KOPT-K1 (cell line): ENCODE data around the gene PTPRG.

Source experiments
- H3K27ac ChIP-seq: fragments of 200-600 bp; sonication (generic); 2 replicates; pipeline ENCODE4 v1.5.1; 2016; ENCODE audit warnings: antibody characterized with exemption, mild to moderate bottlenecking, low read depth, low read length; ENCODE audit not compliant: poor library complexity, severe bottlenecking
- H3K36me3 ChIP-seq: fragments of 200-600 bp; sonication (generic); 2 replicates; pipeline ENCODE4 v1.5.1; 2017; ENCODE audit warnings: antibody characterized with exemption, mild to moderate bottlenecking, low read length, moderate library complexity; ENCODE audit not compliant: insufficient read depth
- H3K9me3 ChIP-seq: fragments of 200-600 bp; sonication (generic); 2 replicates; pipeline ENCODE4 v1.5.1; 2017; ENCODE audit warnings: antibody characterized with exemption, low read length, mild to moderate bottlenecking; ENCODE audit not compliant: insufficient read depth, poor library complexity, severe bottlenecking

Gene PTPRG

GRCh38 chr3:61926923-61927322, 365.6 kb downstream of the PTPRG start:
- no peak overlapping the region for H3K27ac ChIP-seq
- H3K9me3 ChIP-seq = no peaks in the 10 kb centered on the region
- no peaks in the 10 kb centered on the region for H3K36me3 ChIP-seq

GRCh38 chr3:61927332-61927731, 366.0 kb downstream of the PTPRG start:
- Histone ChIP-seq H3K27ac (no peak overlapping the region), H3K9me3 (no peaks in the 10 kb centered on the region), H3K36me3 (no peaks in the 10 kb centered on the region)

- Histone ChIP-seq H3K27ac (no peak overlapping the region), H3K9me3 (no peaks in the 10 kb centered on the region), H3K36me3 (no peaks in the 10 kb centered on the region)
Observed at GRCh38 chr3:61928039-61928438, 366.7 kb downstream of the PTPRG start.

- no peaks in the 10 kb centered on the region for H3K36me3 ChIP-seq
- no peak overlapping the region for H3K27ac ChIP-seq
- no peaks in the 10 kb centered on the region for H3K9me3 ChIP-seq
Observed at GRCh38 chr3:61928776-61929314, 367.5 kb downstream of the PTPRG start.

GRCh38 chr3:61929617-61930016, 368.2 kb downstream of the PTPRG start:
- Histone ChIP-seq H3K9me3 (no peaks in the 10 kb centered on the region), H3K36me3 (no peaks in the 10 kb centered on the region), H3K27ac (no peak overlapping the region)

- Histone ChIP-seq H3K9me3 (no peaks in the 10 kb centered on the region), H3K27ac (no peak overlapping the region)
Observed at GRCh38 chr3:61932499-61932898, 371.1 kb downstream of the PTPRG start.

GRCh38 chr3:61933798-61934504, 372.6 kb downstream of the PTPRG start:
- Histone ChIP-seq H3K36me3 (no peaks in the 10 kb centered on the region), H3K27ac (no peak overlapping the region)

More at GRCh38 chr3:61932499-61932898, 371.1 kb downstream of the PTPRG start:
- H3K36me3 ChIP-seq = no peaks in the 10 kb centered on the region

GRCh38 chr3:61934505-61934871, 373.1 kb downstream of the PTPRG start:
- Histone ChIP-seq H3K9me3 (no peaks in the 10 kb centered on the region), H3K27ac (no peak overlapping the region), H3K36me3 (no peaks in the 10 kb centered on the region)

More at GRCh38 chr3:61933798-61934504, 372.6 kb downstream of the PTPRG start:
- no peaks in the 10 kb centered on the region for H3K9me3 ChIP-seq

GRCh38 chr3:61935814-61936213, 374.4 kb downstream of the PTPRG start:
- Histone ChIP-seq H3K27ac (no peak overlapping the region), H3K36me3 (no peaks in the 10 kb centered on the region), H3K9me3 (no peaks in the 10 kb centered on the region)

- no peak overlapping the region for H3K27ac ChIP-seq
- no peaks in the 10 kb centered on the region for H3K36me3 ChIP-seq
- H3K9me3 ChIP-seq = no peaks in the 10 kb centered on the region
Observed at GRCh38 chr3:61936344-61936937, 375.1 kb downstream of the PTPRG start.

GRCh38 chr3:61937477-61937876, 376.1 kb downstream of the PTPRG start:
- Histone ChIP-seq H3K36me3 (no peaks in the 10 kb centered on the region), H3K27ac (no peak overlapping the region)

GRCh38 chr3:61938878-61939549, 377.6 kb downstream of the PTPRG start:
- no peaks in the 10 kb centered on the region for H3K36me3 ChIP-seq
- H3K9me3 ChIP-seq = no peaks in the 10 kb centered on the region
- no peak overlapping the region for H3K27ac ChIP-seq

More at GRCh38 chr3:61937477-61937876, 376.1 kb downstream of the PTPRG start:
- H3K9me3 ChIP-seq = no peaks in the 10 kb centered on the region

- H3K9me3 ChIP-seq = no peaks in the 10 kb centered on the region
- no peaks in the 10 kb centered on the region for H3K36me3 ChIP-seq
- no peak overlapping the region for H3K27ac ChIP-seq
Observed at GRCh38 chr3:61940236-61940635, 378.9 kb downstream of the PTPRG start.

GRCh38 chr3:61943975-61944374, 382.6 kb downstream of the PTPRG start:
- H3K36me3 ChIP-seq = no peaks in the 10 kb centered on the region
- H3K9me3 ChIP-seq = no peaks in the 10 kb centered on the region
- no peak overlapping the region for H3K27ac ChIP-seq

- Histone ChIP-seq H3K36me3 (no peaks in the 10 kb centered on the region), H3K27ac (no peak overlapping the region), H3K9me3 (no peaks in the 10 kb centered on the region)
Observed at GRCh38 chr3:61944726-61945125, 383.4 kb downstream of the PTPRG start.
